GM12878 (cell line): Measurements from ENCODE around the gene HS6ST3. TPM values are rescaled to one million over a fixed set of nuclear protein-coding genes. Genes with fewer than 3 reads are reported as not detected.

ENCODE experiments used
- ATAC-seq: fragments of 200-7000 bp; cut with Tn5 transposase; 3 replicates; pipeline ENCODE4 v1.9.1; 2020; ENCODE audit warnings: mild to moderate bottlenecking, moderate library complexity
- BruUV-seq: library from RNA; stranded (reverse); fragments of 400-500 nt; replicated peaks from 2 replicates; lab custom pipeline; 2021; lab: Mats Ljungman, UMichigan
- CTCF ChIA-PET: fragments of 300-600 bp; sonication (Branson Sonifier 250); formaldehyde crosslinking; extraction: SDS; loops from one replicate; lab custom pipeline; 2021; ENCODE audit warnings: inconsistent platforms; lab: Yijun Ruan, JAX
- POLR2A ChIA-PET: fragments of 350-600 bp; formaldehyde crosslinking; extraction: SDS; loops from one replicate; lab custom pipeline; 2021; ENCODE audit warnings: inconsistent platforms; lab: Charles Lee
- RAD21 ChIA-PET: fragments of 300-600 bp; sonication (Branson Sonifier 250); formaldehyde crosslinking; loops from one replicate; lab custom pipeline; 2023; ENCODE audit warnings: antibody characterized with exemption; ENCODE audit not compliant: unreplicated experiment; lab: Charles Lee
- SMC1A ChIA-PET: fragments of 300-600 bp; sonication (Branson Sonifier 250); formaldehyde crosslinking; loops from one replicate; lab custom pipeline; 2023; ENCODE audit not compliant: unreplicated experiment, uncharacterized antibody; lab: Charles Lee
- DNase-seq: peaks from one replicate; pipeline ENCODE4 v3.0.0-alpha.2; 2011; ENCODE audit warnings: low read depth, low spot score
- FAIRE-seq: peaks from 3 replicates; lab custom pipeline; 2011; peaks lifted over from hg19 to GRCh38; lab: Jason Lieb, UNC
- H2AFZ ChIP-seq: 2 replicates; pipeline ENCODE4 v1.6.0; 2011; ENCODE audit warnings: low read depth, low read length, control low read depth; ENCODE audit not compliant: control insufficient read depth
- H3K27ac ChIP-seq: 2 replicates; pipeline ENCODE4 v1.5.1; 2011; ENCODE audit warnings: control low read depth; ENCODE audit not compliant: control insufficient read depth, insufficient read depth
- H3K27me3 ChIP-seq, 2 experiments: replicated peaks in 1 of 2; 2 replicates each; pipeline versions ENCODE4 v1.6.0 to v1.6.1; 2011; ENCODE audit warnings: low read length in 1 of 2; ENCODE audit not compliant: control insufficient read depth in 2 of 2, insufficient read depth in 2 of 2
- H3K36me3 ChIP-seq, 2 experiments: 2 replicates each; pipeline ENCODE4 v1.5.1; 2011; ENCODE audit warnings: low read length in 1 of 2; ENCODE audit not compliant: control insufficient read depth in 2 of 2, insufficient read depth in 2 of 2
- H3K4me1 ChIP-seq: 2 replicates; pipeline ENCODE4 v1.6.1; 2011; ENCODE audit warnings: mild to moderate bottlenecking, low read length, moderate library complexity, mixed read lengths; ENCODE audit not compliant: control insufficient read depth, insufficient read depth
- H3K4me2 ChIP-seq: 2 replicates; pipeline ENCODE4 v1.6.0; 2011; ENCODE audit warnings: control low read depth; ENCODE audit not compliant: control insufficient read depth, insufficient read depth
- H3K4me3 ChIP-seq: fragments of 200-600 bp; sonication (generic); 2 replicates; pipeline ENCODE4 v1.5.1; 2016
- H3K79me2 ChIP-seq: 2 replicates; pipeline ENCODE4 v1.6.0; 2011; ENCODE audit warnings: low read length; ENCODE audit not compliant: control insufficient read depth, insufficient read depth
- H3K9ac ChIP-seq: 2 replicates; pipeline ENCODE4 v1.8.0; 2011; ENCODE audit warnings: low read length, control low read depth, mixed read lengths; ENCODE audit not compliant: control insufficient read depth, insufficient read depth
- H3K9me3 ChIP-seq: replicated peaks from 3 replicates; pipeline ENCODE4 v1.5.1; 2011; ENCODE audit warnings: mild to moderate bottlenecking, low read length; ENCODE audit not compliant: control insufficient read depth, insufficient read depth
- H4K20me1 ChIP-seq: 2 replicates; pipeline ENCODE4 v1.6.0; 2011; ENCODE audit not compliant: control insufficient read depth, insufficient read depth
- BMI1 ChIP-seq: fragments of 450-650 bp; IDR thresholded peaks from 2 replicates; pipeline ENCODE4 v1.6.1; 2016; ENCODE audit warnings: mild to moderate bottlenecking, moderate library complexity, borderline replicate concordance
- CBX5 ChIP-seq: sonication (generic); IDR thresholded peaks from 2 replicates; pipeline ENCODE4 v1.6.1; 2016; ENCODE audit warnings: low read depth, moderate library complexity, mild to moderate bottlenecking, inconsistent platforms
- EGR1 ChIP-seq, 2 experiments: IDR thresholded peaks; 1 replicate in 1 of 2; 2 replicates in 1 of 2; pipeline ENCODE4 v1.6.1; 2011 to 2012; ENCODE audit warnings: low read depth in 2 of 2, low read length in 2 of 2, borderline replicate concordance in 1 of 2, mild to moderate bottlenecking in 1 of 2, moderate library complexity in 1 of 2
- NFYA ChIP-seq: IDR thresholded peaks from 2 replicates; pipeline ENCODE4 v1.6.1; 2011; ENCODE audit warnings: low read depth, mild to moderate bottlenecking, low read length, improper control_type of control experiment, borderline replicate concordance
- NR2C2 ChIP-seq: IDR thresholded peaks from 2 replicates; pipeline ENCODE4 v1.6.1; 2011; ENCODE audit warnings: borderline replicate concordance, low read depth; ENCODE audit not compliant: control insufficient read depth, insufficient read length
- NR2F1 ChIP-seq: fragments of 450-650 bp; conservative IDR thresholded peaks from 2 replicates; pipeline ENCODE4 v1.6.1; 2017; ENCODE audit warnings: mild to moderate bottlenecking
- SREBF1 ChIP-seq: IDR thresholded peaks from 2 replicates; pipeline ENCODE4 v1.6.1; 2012; ENCODE audit warnings: mild to moderate bottlenecking, low read length
- ZNF384 ChIP-seq: IDR thresholded peaks from 2 replicates; pipeline ENCODE4 v1.6.1; 2012; ENCODE audit warnings: low read depth, mild to moderate bottlenecking, low read length, improper control_type of control experiment, borderline replicate concordance
- WGBS: methylation state at CpG from one replicate; pipeline ENCODE4 v1.1.6; 2016; ENCODE audit warnings: low lambda C conversion rate; ENCODE audit not compliant: insufficient replicate concordance, insufficient coverage; ENCODE audit errors: missing lambda C conversion rate; 5-methylcytosine and 5-hydroxymethylcytosine counted together
- in situ Hi-C: fragments of 300-500 bp; cut with MboI; formaldehyde crosslinking; loops from 9 replicates; pipeline ENCODE4 v1.14.3; 2018; ENCODE audit warnings: mixed read lengths
- intact Hi-C: fragments of 100-400 bp; cut with micrococcal nuclease; formaldehyde crosslinking; loops from one replicate; pipeline ENCODE4 v1.14.2; 2022; ENCODE audit not compliant: unreplicated experiment
- polyA plus RNA-seq, 11 experiments: library from polyadenylated mRNA; depleted of rRNA in 4 of 11; unstranded in 6 of 11; stranded (reverse) in 5 of 11; fragments of >200 nt; fragmentation: Nextera tagmentation in 4 of 11; fragmentation: Illumina TruSeq in 1 of 11; extraction: Ambion mirVana in 4 of 11; extraction: Trizol in 1 of 11; gene quantifications; 1 replicate in 1 of 11; 2 replicates in 10 of 11; pipeline versions ENCODE4 v1.2.1 to v1.2.3, GENCODE V29; 2011 to 2016; ENCODE audit warnings: inconsistent platforms in 2 of 11, missing spikeins in 2 of 11, low read depth in 1 of 11
- total RNA-seq, 4 experiments: library from RNA; depleted of rRNA in 3 of 4; stranded (reverse); fragments of >200 nt in 3 of 4; fragmentation: Illumina TruSeq in 1 of 4; extraction: Trizol in 1 of 4; gene quantifications; 2 replicates each; pipeline versions ENCODE4 v1.2.1 to v1.2.3, GENCODE V29; 2013 to 2021
- TF ChIP-seq, protein P1 (sequence below): IDR thresholded peaks from 2 replicates; pipeline ENCODE4 v1.6.1; 2012; ENCODE audit warnings: low read depth, low read length, improper control_type of control experiment
- TF ChIP-seq, protein P2 (sequence below): fragments of 450-650 bp; conservative IDR thresholded peaks from 2 replicates; pipeline ENCODE4 v1.6.1; 2017; ENCODE audit warnings: mild to moderate bottlenecking, moderate library complexity
- TF ChIP-seq, protein P3 (sequence below): fragments of 450-650 bp; formaldehyde crosslinking; IDR thresholded peaks from 2 replicates; pipeline ENCODE4 v1.4.0; 2022; ENCODE audit warnings: mild to moderate bottlenecking, moderate library complexity
- TF ChIP-seq, protein P4 (sequence below): fragments of 450-650 bp; IDR thresholded peaks from 2 replicates; pipeline ENCODE4 v1.6.1; 2014; ENCODE audit warnings: mild to moderate bottlenecking
- TF ChIP-seq, protein P5 (sequence below): IDR thresholded peaks from 2 replicates; pipeline ENCODE4 v1.6.1; 2012; ENCODE audit warnings: mild to moderate bottlenecking, low read depth, low read length

HS6ST3 gene
- total and polyA plus RNA-seq, 10 of the 15 experiments (the other 5 are each of a cell fraction or from before 2014, with no cell fraction given) = under 0.01 to 2.9 TPM; not detected in 8

DNA sequence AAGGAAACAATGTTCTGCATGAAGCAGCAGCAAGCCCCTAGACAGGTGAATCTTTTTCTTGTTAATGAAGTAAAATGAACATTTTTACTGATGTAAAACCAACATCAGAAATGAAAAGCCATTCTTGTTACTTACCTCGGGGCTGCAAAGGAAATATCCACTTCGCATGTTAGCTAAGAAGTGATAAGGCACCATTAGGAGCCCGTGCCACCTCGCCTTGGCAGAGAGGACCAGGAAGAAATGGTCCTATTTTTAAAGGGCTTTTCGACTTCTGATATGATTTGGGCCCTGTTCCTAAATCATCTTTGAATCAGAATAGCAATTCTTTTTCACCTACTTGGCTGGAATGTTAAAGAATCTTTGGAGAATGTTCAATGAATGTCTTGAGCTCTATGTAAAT is 721.1 kb downstream of the HS6ST3 start:
- DNase-seq (no peak), FAIRE-seq (no peak), ATAC-seq (no peak)
- no peak overlapping the region for H3K4me2 ChIP-seq
- intact Hi-C loops = no loop called here
- no peaks in the 10 kb centered on the region for H3K79me2 ChIP-seq
- H3K9me3 ChIP-seq = no peaks in the 10 kb centered on the region
- no peak overlapping the region for H3K9ac ChIP-seq
- SMC1A ChIA-PET = interaction anchor here (1.5 kb wide), 1 partner anchor 10 kb away, joined by 4 read pairs; no protein-coding TSS in a partner anchor
- RAD21 ChIA-PET = no interaction called here
- no peaks in the 10 kb centered on the region for H3K4me1 ChIP-seq
- in situ Hi-C loops = no loop called here
- no peaks in the 10 kb centered on the region for H3K36me3 ChIP-seq
- WGBS = 13% methylated on average over 5 of the region's 5 CpGs
- H3K27me3 ChIP-seq = no peaks in the 10 kb centered on the region
- CTCF ChIA-PET = no interaction called here
- H2AFZ ChIP-seq = no peak overlapping the region
- no TSS peak for BruUV-seq
- no peaks in the 10 kb centered on the region for H4K20me1 ChIP-seq
- no peak overlapping the region for H3K27ac ChIP-seq
- no peak for TF ChIP-seq NFYA
- no peak for TF ChIP-seq NR2C2
- TF ChIP-seq BMI1 = no peak
- no peak for TF ChIP-seq ZNF384
- TF ChIP-seq, protein P1, sequence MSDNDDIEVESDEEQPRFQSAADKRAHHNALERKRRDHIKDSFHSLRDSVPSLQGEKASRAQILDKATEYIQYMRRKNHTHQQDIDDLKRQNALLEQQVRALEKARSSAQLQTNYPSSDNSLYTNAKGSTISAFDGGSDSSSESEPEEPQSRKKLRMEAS = no peak
- TF ChIP-seq, protein P2, sequence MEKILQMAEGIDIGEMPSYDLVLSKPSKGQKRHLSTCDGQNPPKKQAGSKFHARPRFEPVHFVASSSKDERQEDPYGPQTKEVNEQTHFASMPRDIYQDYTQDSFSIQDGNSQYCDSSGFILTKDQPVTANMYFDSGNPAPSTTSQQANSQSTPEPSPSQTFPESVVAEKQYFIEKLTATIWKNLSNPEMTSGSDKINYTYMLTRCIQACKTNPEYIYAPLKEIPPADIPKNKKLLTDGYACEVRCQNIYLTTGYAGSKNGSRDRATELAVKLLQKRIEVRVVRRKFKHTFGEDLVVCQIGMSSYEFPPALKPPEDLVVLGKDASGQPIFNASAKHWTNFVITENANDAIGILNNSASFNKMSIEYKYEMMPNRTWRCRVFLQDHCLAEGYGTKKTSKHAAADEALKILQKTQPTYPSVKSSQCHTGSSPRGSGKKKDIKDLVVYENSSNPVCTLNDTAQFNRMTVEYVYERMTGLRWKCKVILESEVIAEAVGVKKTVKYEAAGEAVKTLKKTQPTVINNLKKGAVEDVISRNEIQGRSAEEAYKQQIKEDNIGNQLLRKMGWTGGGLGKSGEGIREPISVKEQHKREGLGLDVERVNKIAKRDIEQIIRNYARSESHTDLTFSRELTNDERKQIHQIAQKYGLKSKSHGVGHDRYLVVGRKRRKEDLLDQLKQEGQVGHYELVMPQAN = no peak
- TF ChIP-seq EGR1 (IDR thresholded peaks at IDR 0.05; ENCODE audit: borderline replicate concordance in 1 of 2, low read depth in 2 of 2, low read length in 2 of 2) = no peak
- TF ChIP-seq CBX5 = no peak
- TF ChIP-seq, protein P3, sequence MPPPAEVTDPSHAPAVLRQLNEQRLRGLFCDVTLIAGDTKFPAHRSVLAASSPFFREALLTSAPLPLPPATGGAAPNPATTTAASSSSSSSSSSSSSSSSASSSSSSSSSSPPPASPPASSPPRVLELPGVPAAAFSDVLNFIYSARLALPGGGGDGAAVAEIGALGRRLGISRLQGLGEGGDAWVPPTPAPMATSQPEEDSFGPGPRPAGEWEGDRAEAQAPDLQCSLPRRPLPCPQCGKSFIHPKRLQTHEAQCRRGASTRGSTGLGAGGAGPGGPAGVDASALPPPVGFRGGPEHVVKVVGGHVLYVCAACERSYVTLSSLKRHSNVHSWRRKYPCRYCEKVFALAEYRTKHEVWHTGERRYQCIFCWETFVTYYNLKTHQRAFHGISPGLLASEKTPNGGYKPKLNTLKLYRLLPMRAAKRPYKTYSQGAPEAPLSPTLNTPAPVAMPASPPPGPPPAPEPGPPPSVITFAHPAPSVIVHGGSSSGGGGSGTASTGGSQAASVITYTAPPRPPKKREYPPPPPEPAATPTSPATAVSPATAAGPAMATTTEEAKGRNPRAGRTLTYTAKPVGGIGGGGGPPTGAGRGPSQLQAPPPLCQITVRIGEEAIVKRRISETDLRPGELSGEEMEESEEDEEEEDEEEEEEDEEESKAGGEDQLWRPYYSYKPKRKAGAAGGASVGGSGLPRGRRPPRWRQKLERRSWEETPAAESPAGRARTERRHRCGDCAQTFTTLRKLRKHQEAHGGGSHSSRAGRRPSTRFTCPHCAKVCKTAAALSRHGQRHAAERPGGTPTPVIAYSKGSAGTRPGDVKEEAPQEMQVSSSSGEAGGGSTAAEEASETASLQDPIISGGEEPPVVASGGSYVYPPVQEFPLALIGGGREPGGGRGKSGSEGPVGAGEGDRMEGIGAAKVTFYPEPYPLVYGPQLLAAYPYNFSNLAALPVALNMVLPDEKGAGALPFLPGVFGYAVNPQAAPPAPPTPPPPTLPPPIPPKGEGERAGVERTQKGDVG = no peak
- TF ChIP-seq, protein P4, sequence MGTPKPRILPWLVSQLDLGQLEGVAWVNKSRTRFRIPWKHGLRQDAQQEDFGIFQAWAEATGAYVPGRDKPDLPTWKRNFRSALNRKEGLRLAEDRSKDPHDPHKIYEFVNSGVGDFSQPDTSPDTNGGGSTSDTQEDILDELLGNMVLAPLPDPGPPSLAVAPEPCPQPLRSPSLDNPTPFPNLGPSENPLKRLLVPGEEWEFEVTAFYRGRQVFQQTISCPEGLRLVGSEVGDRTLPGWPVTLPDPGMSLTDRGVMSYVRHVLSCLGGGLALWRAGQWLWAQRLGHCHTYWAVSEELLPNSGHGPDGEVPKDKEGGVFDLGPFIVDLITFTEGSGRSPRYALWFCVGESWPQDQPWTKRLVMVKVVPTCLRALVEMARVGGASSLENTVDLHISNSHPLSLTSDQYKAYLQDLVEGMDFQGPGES = no peak
- TF ChIP-seq SREBF1 = no peak
- TF ChIP-seq NR2F1 = no peak
- TF ChIP-seq, protein P5, sequence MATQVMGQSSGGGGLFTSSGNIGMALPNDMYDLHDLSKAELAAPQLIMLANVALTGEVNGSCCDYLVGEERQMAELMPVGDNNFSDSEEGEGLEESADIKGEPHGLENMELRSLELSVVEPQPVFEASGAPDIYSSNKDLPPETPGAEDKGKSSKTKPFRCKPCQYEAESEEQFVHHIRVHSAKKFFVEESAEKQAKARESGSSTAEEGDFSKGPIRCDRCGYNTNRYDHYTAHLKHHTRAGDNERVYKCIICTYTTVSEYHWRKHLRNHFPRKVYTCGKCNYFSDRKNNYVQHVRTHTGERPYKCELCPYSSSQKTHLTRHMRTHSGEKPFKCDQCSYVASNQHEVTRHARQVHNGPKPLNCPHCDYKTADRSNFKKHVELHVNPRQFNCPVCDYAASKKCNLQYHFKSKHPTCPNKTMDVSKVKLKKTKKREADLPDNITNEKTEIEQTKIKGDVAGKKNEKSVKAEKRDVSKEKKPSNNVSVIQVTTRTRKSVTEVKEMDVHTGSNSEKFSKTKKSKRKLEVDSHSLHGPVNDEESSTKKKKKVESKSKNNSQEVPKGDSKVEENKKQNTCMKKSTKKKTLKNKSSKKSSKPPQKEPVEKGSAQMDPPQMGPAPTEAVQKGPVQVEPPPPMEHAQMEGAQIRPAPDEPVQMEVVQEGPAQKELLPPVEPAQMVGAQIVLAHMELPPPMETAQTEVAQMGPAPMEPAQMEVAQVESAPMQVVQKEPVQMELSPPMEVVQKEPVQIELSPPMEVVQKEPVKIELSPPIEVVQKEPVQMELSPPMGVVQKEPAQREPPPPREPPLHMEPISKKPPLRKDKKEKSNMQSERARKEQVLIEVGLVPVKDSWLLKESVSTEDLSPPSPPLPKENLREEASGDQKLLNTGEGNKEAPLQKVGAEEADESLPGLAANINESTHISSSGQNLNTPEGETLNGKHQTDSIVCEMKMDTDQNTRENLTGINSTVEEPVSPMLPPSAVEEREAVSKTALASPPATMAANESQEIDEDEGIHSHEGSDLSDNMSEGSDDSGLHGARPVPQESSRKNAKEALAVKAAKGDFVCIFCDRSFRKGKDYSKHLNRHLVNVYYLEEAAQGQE = no peak
- no peak overlapping the region for H3K4me3 ChIP-seq
- POLR2A ChIA-PET = no interaction called here
